SK-N-SH (cell line): ENCODE results near the gene BID. TPM values are rescaled to one million over a fixed set of nuclear protein-coding genes. Genes with fewer than 3 reads are reported as not detected.

Source experiments
- CTCF ChIA-PET: fragments of 300-600, 350-600 bp; formaldehyde crosslinking; extraction: SDS; loops from one replicate; lab custom pipeline; 2021; lab: Yijun Ruan, JAX
- POLR2A ChIA-PET: fragments of 350-600 bp; sonication (Branson Sonifier 250); formaldehyde crosslinking; extraction: SDS; loops from one replicate; lab custom pipeline; 2020; ENCODE audit warnings: antibody characterized with exemption, inconsistent platforms; lab: Yijun Ruan, JAX
- DNase-seq: peaks from one replicate; pipeline ENCODE4 v3.0.0; 2012
- H2AFZ ChIP-seq: fragments of 200-600 bp; sonication (generic); 2 replicates; pipeline ENCODE4 v1.8.1; 2016; ENCODE audit warnings: antibody characterized with exemption, mild to moderate bottlenecking, low read depth
- H3F3A ChIP-seq: fragments of 200-600 bp; sonication (generic); replicated peaks from 2 replicates; pipeline ENCODE3; 2016; ENCODE audit warnings: antibody characterized with exemption, mild to moderate bottlenecking; ENCODE audit not compliant: insufficient read depth
- H3K27ac ChIP-seq, 2 experiments: fragments of 200-500 bp in 1 of 2; fragments of 200-600 bp in 1 of 2; sonication (Bioruptor generic) in 1 of 2; sonication (generic), shearing (Covaris generic) in 1 of 2; 2 replicates each; pipeline versions ENCODE4 v1.5.1 to v1.6.1; 2014 to 2016; ENCODE audit warnings: low read depth in 2 of 2, inconsistent platforms in 1 of 2, low read length in 1 of 2, mild to moderate bottlenecking in 1 of 2, mixed read lengths in 1 of 2
- H3K27me3 ChIP-seq: fragments of 200-600 bp; sonication (generic), shearing (Covaris generic); 2 replicates; pipeline ENCODE4 v1.6.1; 2016; ENCODE audit warnings: mixed run types; ENCODE audit not compliant: insufficient read depth
- H3K36me3 ChIP-seq, 2 experiments: fragments of 200-500 bp in 1 of 2; fragments of 200-600 bp in 1 of 2; sonication (Bioruptor generic) in 1 of 2; sonication (generic) in 1 of 2; replicated peaks in 1 of 2; 2 replicates each; pipeline versions ENCODE3 to v1.5.1; 2014 to 2016; ENCODE audit warnings: low read length in 1 of 2, mild to moderate bottlenecking in 1 of 2; ENCODE audit not compliant: insufficient read depth in 2 of 2, control insufficient read depth in 1 of 2
- H3K4me1 ChIP-seq, 2 experiments: fragments of 200-500 bp in 1 of 2; fragments of 200-600 bp in 1 of 2; sonication (Bioruptor generic) in 1 of 2; sonication (generic), shearing (Covaris generic) in 1 of 2; 2 replicates each; pipeline versions ENCODE4 v1.5.1 to v1.6.1; 2014 to 2016; ENCODE audit warnings: low read depth in 1 of 2, low read length in 1 of 2, mixed run types in 1 of 2; ENCODE audit not compliant: insufficient read depth in 2 of 2, control insufficient read depth in 1 of 2
- H3K4me2 ChIP-seq: fragments of 200-600 bp; sonication (generic), shearing (Covaris generic); 2 replicates; pipeline ENCODE4 v1.6.1; 2017; ENCODE audit warnings: mixed run types
- H3K4me3 ChIP-seq, 2 experiments: fragments of 200-500 bp in 1 of 2; fragments of 200-600 bp in 1 of 2; sonication (Bioruptor generic) in 1 of 2; sonication (generic), shearing (Covaris generic) in 1 of 2; 2 replicates each; pipeline versions ENCODE4 v1.5.1 to v1.8.1; 2014 to 2016; ENCODE audit warnings: low read depth in 2 of 2, inconsistent platforms in 1 of 2, low read length in 1 of 2, mild to moderate bottlenecking in 1 of 2, mixed read lengths in 1 of 2, moderate library complexity in 1 of 2
- H3K79me2 ChIP-seq: fragments of 200-600 bp; sonication (generic); 2 replicates; pipeline ENCODE4 v1.8.1; 2017; ENCODE audit warnings: mild to moderate bottlenecking; ENCODE audit not compliant: insufficient read depth
- H3K9ac ChIP-seq: fragments of 200-600 bp; sonication (generic); 2 replicates; pipeline ENCODE4 v1.6.1; 2017; ENCODE audit warnings: mixed run types
- H3K9me2 ChIP-seq: fragments of 200-600 bp; sonication (generic); 2 replicates; pipeline ENCODE4 v1.6.1; 2017; ENCODE audit warnings: mixed run types
- H3K9me3 ChIP-seq: fragments of 200-600 bp; sonication (generic); 2 replicates; pipeline ENCODE4 v1.6.1; 2017; ENCODE audit warnings: mixed run types, mild to moderate bottlenecking, moderate library complexity
- H4K20me1 ChIP-seq: fragments of 200-600 bp; sonication (generic); 2 replicates; pipeline ENCODE4 v1.6.1; 2017; ENCODE audit warnings: mild to moderate bottlenecking, mixed run types; ENCODE audit not compliant: insufficient read depth
- CHD2 ChIP-seq: fragments of 150-350 bp; IDR thresholded peaks from 2 replicates; pipeline ENCODE4 v1.6.1; 2018; ENCODE audit warnings: low read length; ENCODE audit not compliant: partially characterized antibody
- EZH2phosphoT487 ChIP-seq: fragments of 200-600 bp; sonication (generic); IDR thresholded peaks from 2 replicates; pipeline ENCODE4 v1.6.1; 2017; ENCODE audit warnings: low read depth, mixed run types, mild to moderate bottlenecking, antibody characterized with exemption, moderate library complexity, borderline replicate concordance
- MXI1 ChIP-seq: IDR thresholded peaks from 2 replicates; pipeline ENCODE4 v1.6.1; 2012; ENCODE audit warnings: mild to moderate bottlenecking, low read depth, low read length, improper control_type of control experiment
- POLR2AphosphoS5 ChIP-seq: IDR thresholded peaks from 2 replicates; pipeline ENCODE4 v1.6.1; 2012; ENCODE audit warnings: low read depth, low read length
- RAD21 ChIP-seq: IDR thresholded peaks from 2 replicates; pipeline ENCODE4 v1.6.1; 2012; ENCODE audit warnings: mild to moderate bottlenecking, low read length
- SIN3A ChIP-seq: IDR thresholded peaks from 2 replicates; pipeline ENCODE4 v1.6.1; 2012; ENCODE audit warnings: low read depth, mild to moderate bottlenecking, low read length, moderate library complexity, borderline replicate concordance
- SMC3 ChIP-seq: IDR thresholded peaks from 2 replicates; pipeline ENCODE4 v1.6.1; 2012; ENCODE audit warnings: low read depth, low read length, improper control_type of control experiment
- TAF1 ChIP-seq: IDR thresholded peaks from 2 replicates; pipeline ENCODE4 v1.6.1; 2012; ENCODE audit warnings: low read depth, mild to moderate bottlenecking, low read length, moderate library complexity, borderline replicate concordance
- TEAD4 ChIP-seq: IDR thresholded peaks from 2 replicates; pipeline ENCODE4 v1.4.0; 2012; ENCODE audit warnings: mild to moderate bottlenecking, borderline replicate concordance; ENCODE audit not compliant: insufficient read depth
- YY1 ChIP-seq: IDR thresholded peaks from 2 replicates; pipeline ENCODE4 v1.4.0; 2012; ENCODE audit warnings: low read depth, mild to moderate bottlenecking
- WGBS: methylation state at CpG from one replicate; pipeline ENCODE4 v1.1.6; 2017; ENCODE audit warnings: low lambda C conversion rate; 5-methylcytosine and 5-hydroxymethylcytosine counted together
- polyA plus RNA-seq, 3 experiments: library from polyadenylated mRNA; depleted of rRNA; stranded (reverse); fragments of >200 nt; gene quantifications; 2 replicates each; pipeline ENCODE4 v1.2.3, GENCODE V29; 2012
- TF ChIP-seq, protein P1 (sequence below): IDR thresholded peaks from 2 replicates; pipeline ENCODE4; 2012
- TF ChIP-seq, protein P2 (sequence below): fragments of 200-600 bp; sonication (generic); IDR thresholded peaks from 2 replicates; pipeline ENCODE4 v1.6.1; 2017; ENCODE audit warnings: antibody characterized with exemption, mild to moderate bottlenecking, moderate library complexity
- TF ChIP-seq, protein P3 (sequence below): IDR thresholded peaks from 2 replicates; pipeline ENCODE4 v1.4.0; 2012; ENCODE audit warnings: low read depth, borderline replicate concordance
- TF ChIP-seq, protein P4 (sequence below): IDR thresholded peaks from 2 replicates; pipeline ENCODE4 v1.4.0; 2012; ENCODE audit warnings: low read depth

BID gene
- polyA plus RNA-seq, 1 of the 3 experiments (the other 2 are of a cell fraction) = 139 TPM

DNA sequence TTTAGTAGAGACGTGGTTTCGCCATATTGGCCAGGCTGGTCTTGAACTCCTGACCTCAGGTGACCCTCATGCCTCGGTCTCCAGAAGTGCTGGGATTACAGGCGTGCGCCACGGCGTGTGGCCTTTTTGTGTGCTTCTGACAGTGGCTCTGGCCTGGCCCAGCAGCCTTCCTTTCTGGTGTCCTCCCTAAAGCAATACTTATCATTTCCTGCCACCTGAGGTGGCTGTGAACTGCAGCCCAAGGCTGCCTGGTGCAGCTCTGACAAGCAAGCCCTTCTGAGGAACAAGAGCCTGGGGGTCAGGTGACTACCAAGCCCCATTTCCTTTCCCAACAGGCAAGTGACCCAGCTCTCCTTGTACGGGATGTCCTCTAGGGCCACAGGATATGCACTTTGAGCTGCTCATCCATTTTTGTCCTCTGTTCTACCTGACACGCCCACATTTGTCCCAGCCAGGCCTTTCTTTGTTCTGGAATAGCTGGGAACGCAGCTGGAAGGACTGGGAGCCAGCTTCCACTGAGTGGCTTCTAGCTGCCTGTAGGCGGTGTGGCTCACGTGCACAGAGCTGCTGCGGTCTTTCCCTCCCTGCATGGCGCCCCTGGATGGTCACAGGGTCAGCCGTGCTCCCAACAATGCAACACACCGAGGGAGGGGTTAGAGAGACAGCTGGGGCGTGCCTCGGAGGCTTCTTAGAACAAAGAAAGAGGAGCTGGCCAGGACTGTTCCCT is 12.3 kb upstream of the BID start:
- H3K27ac ChIP-seq = no peak overlapping the region
- no peaks in the 10 kb centered on the region for H3F3A ChIP-seq
- no peaks in the 10 kb centered on the region for H4K20me1 ChIP-seq
- 95% methylated on average over 16 of the region's 18 CpGs for WGBS
- TF ChIP-seq SIN3A = no peak
- TF ChIP-seq YY1 = no peak
- TF ChIP-seq, protein P1, sequence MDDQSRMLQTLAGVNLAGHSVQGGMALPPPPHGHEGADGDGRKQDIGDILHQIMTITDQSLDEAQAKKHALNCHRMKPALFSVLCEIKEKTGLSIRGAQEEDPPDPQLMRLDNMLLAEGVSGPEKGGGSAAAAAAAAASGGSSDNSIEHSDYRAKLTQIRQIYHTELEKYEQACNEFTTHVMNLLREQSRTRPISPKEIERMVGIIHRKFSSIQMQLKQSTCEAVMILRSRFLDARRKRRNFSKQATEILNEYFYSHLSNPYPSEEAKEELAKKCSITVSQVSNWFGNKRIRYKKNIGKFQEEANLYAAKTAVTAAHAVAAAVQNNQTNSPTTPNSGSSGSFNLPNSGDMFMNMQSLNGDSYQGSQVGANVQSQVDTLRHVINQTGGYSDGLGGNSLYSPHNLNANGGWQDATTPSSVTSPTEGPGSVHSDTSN = no peak
- no peak for TF ChIP-seq EZH2phosphoT487
- TF ChIP-seq TAF1 = no peak
- TF ChIP-seq TEAD4 = no peak
- ChIA-PET CTCF (interaction anchor here (1.2 to 4.4 kb wide), 5 partner anchors 14 to 289 kb away, joined by 3 to 17 read pairs (median 5); no protein-coding TSS in a partner anchor), POLR2A (no interaction called here)
- H3K4me3 ChIP-seq = no peak overlapping the region
- no peak for DNase-seq
- H3K27me3 ChIP-seq = no peaks in the 10 kb centered on the region
- peaks cover 0 to 38% of the 10 kb centered on the region in 2 experiments for H3K36me3 ChIP-seq
- no peaks in the 10 kb centered on the region for H3K9me2 ChIP-seq
- no peak overlapping the region for H3K4me2 ChIP-seq
- no peaks in the 10 kb centered on the region for H3K79me2 ChIP-seq
- no peaks in the 10 kb centered on the region for H3K9me3 ChIP-seq
- H2AFZ ChIP-seq = no peak overlapping the region
- peaks cover 6 to 14% of the 10 kb centered on the region in 2 experiments; a peak in 3 of 4 replicates for H3K4me1 ChIP-seq
- no peak overlapping the region for H3K9ac ChIP-seq

DNA sequence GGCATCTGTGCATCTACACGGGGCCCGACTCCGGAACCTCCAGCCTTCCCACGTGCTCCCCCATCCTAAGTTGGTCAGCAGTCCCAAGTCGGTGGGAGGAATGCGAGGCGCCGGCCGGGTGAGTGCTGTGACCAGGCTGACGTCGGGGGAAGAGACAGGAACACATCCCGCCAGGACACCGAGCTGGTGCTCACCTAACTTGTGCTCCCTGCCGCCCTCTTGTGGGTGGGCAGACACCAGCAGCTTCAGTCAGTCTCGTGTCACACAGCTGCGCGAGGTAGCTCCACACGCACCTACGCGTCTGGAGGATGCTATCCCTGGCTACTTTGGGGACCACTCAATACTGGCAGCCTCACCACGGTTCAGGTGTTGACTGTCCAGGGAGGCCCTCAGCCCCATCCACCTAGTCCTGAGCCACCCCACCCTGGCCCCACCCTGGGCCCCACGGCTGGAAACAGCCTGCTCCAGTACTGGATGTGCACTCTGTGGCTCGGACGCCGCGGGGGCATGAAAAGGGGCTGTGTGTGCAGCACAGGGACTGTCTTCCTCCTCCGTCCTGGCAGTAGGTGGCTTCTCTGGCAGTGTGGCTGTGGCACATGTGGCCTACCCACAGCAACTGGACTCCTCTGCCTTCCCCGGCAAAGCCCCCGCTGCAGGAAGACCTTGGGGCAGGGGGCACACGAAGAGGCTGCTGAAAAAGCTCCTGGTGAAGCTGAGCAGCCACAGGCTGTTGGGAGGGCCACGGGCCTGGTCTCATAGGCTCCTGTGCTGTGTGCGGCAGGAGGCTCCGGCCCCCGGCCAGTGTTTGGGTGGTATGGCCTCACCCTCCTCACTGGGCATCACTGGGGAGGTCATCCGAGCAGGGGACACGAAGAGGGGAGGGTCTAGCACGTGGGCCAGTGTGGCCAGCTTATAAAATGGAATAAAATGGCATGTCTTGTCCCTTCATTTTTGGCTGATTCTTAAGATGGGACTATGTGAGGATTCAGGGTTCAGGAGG is 11.2 kb upstream of the BID start:
- Histone ChIP-seq H3K27me3 (no peaks in the 10 kb centered on the region), H3K36me3 (peaks cover 0 to 27% of the 10 kb centered on the region in 2 experiments), H3K9me3 (no peaks in the 10 kb centered on the region), H3K4me3 (no peak overlapping the region; a peak in 1 of 4 replicates), H3K9me2 (no peaks in the 10 kb centered on the region), H3K4me1 (peaks cover 12 to 25% of the 10 kb centered on the region in 2 experiments; a peak in 3 of 4 replicates), H4K20me1 (no peaks in the 10 kb centered on the region), H3K9ac (no peak overlapping the region), H3F3A (no peaks in the 10 kb centered on the region), H3K27ac (no peak overlapping the region), H3K4me2 (no peak overlapping the region), H2AFZ (no peak overlapping the region), H3K79me2 (no peaks in the 10 kb centered on the region)
- POLR2A ChIA-PET = no interaction called here
- CTCF ChIA-PET = interaction anchor here (0.8 to 4.4 kb wide), 10 partner anchors 13 to 290 kb away, joined by 3 to 17 read pairs (median 3); no protein-coding TSS in a partner anchor
- TF ChIP-seq, protein P2, sequence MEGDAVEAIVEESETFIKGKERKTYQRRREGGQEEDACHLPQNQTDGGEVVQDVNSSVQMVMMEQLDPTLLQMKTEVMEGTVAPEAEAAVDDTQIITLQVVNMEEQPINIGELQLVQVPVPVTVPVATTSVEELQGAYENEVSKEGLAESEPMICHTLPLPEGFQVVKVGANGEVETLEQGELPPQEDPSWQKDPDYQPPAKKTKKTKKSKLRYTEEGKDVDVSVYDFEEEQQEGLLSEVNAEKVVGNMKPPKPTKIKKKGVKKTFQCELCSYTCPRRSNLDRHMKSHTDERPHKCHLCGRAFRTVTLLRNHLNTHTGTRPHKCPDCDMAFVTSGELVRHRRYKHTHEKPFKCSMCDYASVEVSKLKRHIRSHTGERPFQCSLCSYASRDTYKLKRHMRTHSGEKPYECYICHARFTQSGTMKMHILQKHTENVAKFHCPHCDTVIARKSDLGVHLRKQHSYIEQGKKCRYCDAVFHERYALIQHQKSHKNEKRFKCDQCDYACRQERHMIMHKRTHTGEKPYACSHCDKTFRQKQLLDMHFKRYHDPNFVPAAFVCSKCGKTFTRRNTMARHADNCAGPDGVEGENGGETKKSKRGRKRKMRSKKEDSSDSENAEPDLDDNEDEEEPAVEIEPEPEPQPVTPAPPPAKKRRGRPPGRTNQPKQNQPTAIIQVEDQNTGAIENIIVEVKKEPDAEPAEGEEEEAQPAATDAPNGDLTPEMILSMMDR = peak; percentile 43
- TF ChIP-seq CHD2 = no peak
- peak; percentile 20; the same call in 1 of the 2 replicates for TF ChIP-seq SMC3
- TF ChIP-seq, protein P3, sequence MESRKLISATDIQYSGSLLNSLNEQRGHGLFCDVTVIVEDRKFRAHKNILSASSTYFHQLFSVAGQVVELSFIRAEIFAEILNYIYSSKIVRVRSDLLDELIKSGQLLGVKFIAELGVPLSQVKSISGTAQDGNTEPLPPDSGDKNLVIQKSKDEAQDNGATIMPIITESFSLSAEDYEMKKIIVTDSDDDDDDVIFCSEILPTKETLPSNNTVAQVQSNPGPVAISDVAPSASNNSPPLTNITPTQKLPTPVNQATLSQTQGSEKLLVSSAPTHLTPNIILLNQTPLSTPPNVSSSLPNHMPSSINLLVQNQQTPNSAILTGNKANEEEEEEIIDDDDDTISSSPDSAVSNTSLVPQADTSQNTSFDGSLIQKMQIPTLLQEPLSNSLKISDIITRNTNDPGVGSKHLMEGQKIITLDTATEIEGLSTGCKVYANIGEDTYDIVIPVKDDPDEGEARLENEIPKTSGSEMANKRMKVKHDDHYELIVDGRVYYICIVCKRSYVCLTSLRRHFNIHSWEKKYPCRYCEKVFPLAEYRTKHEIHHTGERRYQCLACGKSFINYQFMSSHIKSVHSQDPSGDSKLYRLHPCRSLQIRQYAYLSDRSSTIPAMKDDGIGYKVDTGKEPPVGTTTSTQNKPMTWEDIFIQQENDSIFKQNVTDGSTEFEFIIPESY = no peak
- TF ChIP-seq POLR2AphosphoS5 = no peak
- TF ChIP-seq, protein P4, sequence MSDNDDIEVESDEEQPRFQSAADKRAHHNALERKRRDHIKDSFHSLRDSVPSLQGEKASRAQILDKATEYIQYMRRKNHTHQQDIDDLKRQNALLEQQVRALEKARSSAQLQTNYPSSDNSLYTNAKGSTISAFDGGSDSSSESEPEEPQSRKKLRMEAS = no peak
- no peak for TF ChIP-seq MXI1
- TF ChIP-seq RAD21 = peak; percentile 11; the same call in 1 of the 2 replicates
- DNase-seq = no peak
- 78% methylated on average over 10 of the region's 37 CpGs for WGBS
